SU-DHL-6 (cell line): ENCODE data around the gene FBXW11.

Experiments
- EZH2phosphoT487 ChIP-seq: fragments of 200-600 bp; sonication (generic), shearing (Covaris generic); conservative IDR thresholded peaks from 2 replicates; pipeline ENCODE4 v1.6.1; 2018; ENCODE audit warnings: mild to moderate bottlenecking, antibody characterized with exemption, low read length, moderate library complexity, mixed read lengths
- TF ChIP-seq, protein P1 (sequence below): fragments of 200-600 bp; sonication (generic); IDR thresholded peaks from one replicate; pipeline ENCODE4 v1.5.1; 2017; ENCODE audit warnings: antibody characterized with exemption, mild to moderate bottlenecking, low read length, moderate library complexity; ENCODE audit not compliant: insufficient read depth, poor library complexity, severe bottlenecking

DNA sequence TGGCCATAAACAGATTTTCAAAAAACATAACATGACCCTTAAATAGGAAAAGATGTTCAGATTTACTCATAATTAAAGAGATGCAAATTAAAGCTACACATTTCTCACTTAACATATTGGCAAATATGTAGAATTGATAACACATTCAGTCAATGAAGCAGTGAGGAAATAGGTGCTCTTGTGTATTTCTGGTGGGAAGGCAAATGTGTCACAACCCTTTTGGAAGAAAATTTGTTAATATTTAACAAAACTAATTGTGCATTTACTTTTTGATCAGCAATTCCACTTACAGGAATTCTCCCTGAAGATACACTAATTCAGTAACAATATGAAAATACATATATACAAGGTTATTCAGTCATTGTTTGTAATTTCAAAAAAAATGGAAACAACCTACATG, 68.1 kb downstream of the FBXW11 start:
- TF ChIP-seq, protein P1, sequence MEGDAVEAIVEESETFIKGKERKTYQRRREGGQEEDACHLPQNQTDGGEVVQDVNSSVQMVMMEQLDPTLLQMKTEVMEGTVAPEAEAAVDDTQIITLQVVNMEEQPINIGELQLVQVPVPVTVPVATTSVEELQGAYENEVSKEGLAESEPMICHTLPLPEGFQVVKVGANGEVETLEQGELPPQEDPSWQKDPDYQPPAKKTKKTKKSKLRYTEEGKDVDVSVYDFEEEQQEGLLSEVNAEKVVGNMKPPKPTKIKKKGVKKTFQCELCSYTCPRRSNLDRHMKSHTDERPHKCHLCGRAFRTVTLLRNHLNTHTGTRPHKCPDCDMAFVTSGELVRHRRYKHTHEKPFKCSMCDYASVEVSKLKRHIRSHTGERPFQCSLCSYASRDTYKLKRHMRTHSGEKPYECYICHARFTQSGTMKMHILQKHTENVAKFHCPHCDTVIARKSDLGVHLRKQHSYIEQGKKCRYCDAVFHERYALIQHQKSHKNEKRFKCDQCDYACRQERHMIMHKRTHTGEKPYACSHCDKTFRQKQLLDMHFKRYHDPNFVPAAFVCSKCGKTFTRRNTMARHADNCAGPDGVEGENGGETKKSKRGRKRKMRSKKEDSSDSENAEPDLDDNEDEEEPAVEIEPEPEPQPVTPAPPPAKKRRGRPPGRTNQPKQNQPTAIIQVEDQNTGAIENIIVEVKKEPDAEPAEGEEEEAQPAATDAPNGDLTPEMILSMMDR: no peak
- TF ChIP-seq EZH2phosphoT487: no peak
